Stimulated activated effector memory CD8-positive, alpha-beta T cell treated with anti-CD3 and anti-CD28 coated beads, Interleukin-12 subunit alpha, Interleukin-12 subunit beta, amount 100 ng/mL, for 72 hours (primary cell): ENCODE measurements around the gene EVC.

ENCODE experiments used
- ATAC-seq: fragments of 150-1000 bp; cut with Tn5 transposase; 2 replicates; pipeline ENCODE4 v1.10.0; 2021
- DNase-seq, 2 donors: peaks; one replicate each; pipeline ENCODE4 v3.0.0; 2021 to 2022; ENCODE audit warnings: low spot score in 2 of 2
- H3K27ac Mint-ChIP-seq: one replicate; pipeline ENCODE4 v1.8.0; 2022; ENCODE audit warnings: mild to moderate bottlenecking, mixed read lengths
- H3K36me3 Mint-ChIP-seq: one replicate; pipeline ENCODE4 v1.8.0; 2022; ENCODE audit warnings: mild to moderate bottlenecking, mixed read lengths
- H3K4me1 Mint-ChIP-seq: one replicate; pipeline ENCODE4 v1.8.0; 2022; ENCODE audit warnings: mixed read lengths
- H3K4me3 Mint-ChIP-seq: one replicate; pipeline ENCODE4 v1.8.0; 2022; ENCODE audit warnings: mild to moderate bottlenecking, mixed read lengths
- H3K9me3 Mint-ChIP-seq: one replicate; pipeline ENCODE4 v1.8.0; 2022; ENCODE audit warnings: mixed read lengths

EVC gene

GRCh38 chr4:5710961-5711478 lies at the start of gene EVC:
TSS of gene EVC (plus strand) at chr4:5711201. CDS start at chr4:5711381, 180 bp downstream.
- peaks cover 29% of the 10 kb centered on the region for H3K4me1 Mint-ChIP-seq
- no peak within 1 kb of the TSS for H3K27ac Mint-ChIP-seq

GRCh38 chr4:5661237-5661636 lies 49.8 kb upstream of the EVC start:
- H3K4me3 Mint-ChIP-seq: no peak overlapping the region
- no peaks in the 10 kb centered on the region for H3K9me3 Mint-ChIP-seq
- H3K27ac Mint-ChIP-seq: no peak overlapping the region
- no peak for DNase-seq
- ATAC-seq: no peak
- H3K4me1 Mint-ChIP-seq: no peaks in the 10 kb centered on the region
- H3K36me3 Mint-ChIP-seq: peaks cover 7% of the 10 kb centered on the region

More at GRCh38 chr4:5710961-5711478, at the start of gene EVC:
- Mint-ChIP-seq H3K36me3 (no peaks in the 10 kb centered on the region), H3K4me3 (peak within 1 kb of the TSS; percentile 65), H3K9me3 (peaks cover 14% of the 10 kb centered on the region)
- DNase-seq: peak in 1 of 2 donors; percentile 65
- ATAC-seq: peak; percentile 52

- DNase-seq: no peak
- Mint-ChIP-seq H3K9me3 (no peaks in the 10 kb centered on the region), H3K4me1 (no peaks in the 10 kb centered on the region), H3K4me3 (no peak overlapping the region), H3K36me3 (peaks cover 7% of the 10 kb centered on the region), H3K27ac (no peak overlapping the region)
- no peak for ATAC-seq
Measured at GRCh38 chr4:5662555-5662954, 48.4 kb upstream of the EVC start.

GRCh38 chr4:5664778-5665177 lies 46.2 kb upstream of the EVC start:
- no peak overlapping the region for H3K27ac Mint-ChIP-seq
- no peaks in the 10 kb centered on the region for H3K9me3 Mint-ChIP-seq
- peaks cover 7% of the 10 kb centered on the region for H3K36me3 Mint-ChIP-seq
- H3K4me1 Mint-ChIP-seq: no peaks in the 10 kb centered on the region
- ATAC-seq (no peak), DNase-seq (no peak)
- H3K4me3 Mint-ChIP-seq: no peak overlapping the region

- Mint-ChIP-seq H3K4me3 (no peak overlapping the region), H3K9me3 (no peaks in the 10 kb centered on the region), H3K27ac (no peak overlapping the region), H3K36me3 (peaks cover 7% of the 10 kb centered on the region), H3K4me1 (no peaks in the 10 kb centered on the region)
- ATAC-seq (no peak), DNase-seq (no peak)
Measured at GRCh38 chr4:5666741-5667140, 44.3 kb upstream of the EVC start.

- no peaks in the 10 kb centered on the region for H3K4me1 Mint-ChIP-seq
Measured at GRCh38 chr4:5676763-5677162, 34.2 kb upstream of the EVC start.

GRCh38 chr4:5678977-5679376 lies 32.0 kb upstream of the EVC start:
- DNase-seq (no peak), ATAC-seq (no peak)
- Mint-ChIP-seq H3K36me3 (no peaks in the 10 kb centered on the region), H3K4me1 (no peaks in the 10 kb centered on the region), H3K27ac (no peak overlapping the region), H3K9me3 (no peaks in the 10 kb centered on the region), H3K4me3 (no peak overlapping the region)

More at GRCh38 chr4:5676763-5677162, 34.2 kb upstream of the EVC start:
- H3K36me3 Mint-ChIP-seq: no peaks in the 10 kb centered on the region
- H3K4me3 Mint-ChIP-seq: no peak overlapping the region
- H3K27ac Mint-ChIP-seq: no peak overlapping the region
- no peak for ATAC-seq
- no peaks in the 10 kb centered on the region for H3K9me3 Mint-ChIP-seq
- no peak for DNase-seq

- DNase-seq (no peak), ATAC-seq (no peak)
- Mint-ChIP-seq H3K4me1 (no peaks in the 10 kb centered on the region), H3K27ac (no peak overlapping the region), H3K4me3 (no peak overlapping the region), H3K9me3 (no peaks in the 10 kb centered on the region), H3K36me3 (no peaks in the 10 kb centered on the region)
Measured at GRCh38 chr4:5683566-5683965, 27.4 kb upstream of the EVC start.

GRCh38 chr4:5685296-5685695 lies 25.7 kb upstream of the EVC start:
- no peak for DNase-seq
- Mint-ChIP-seq H3K9me3 (no peaks in the 10 kb centered on the region), H3K36me3 (no peaks in the 10 kb centered on the region), H3K4me1 (no peaks in the 10 kb centered on the region), H3K27ac (no peak overlapping the region), H3K4me3 (no peak overlapping the region)
- no peak for ATAC-seq

- H3K36me3 Mint-ChIP-seq: no peaks in the 10 kb centered on the region
- DNase-seq (no peak), ATAC-seq (no peak)
- H3K4me3 Mint-ChIP-seq: no peak overlapping the region
- no peaks in the 10 kb centered on the region for H3K9me3 Mint-ChIP-seq
- no peak overlapping the region for H3K27ac Mint-ChIP-seq
- no peaks in the 10 kb centered on the region for H3K4me1 Mint-ChIP-seq
Measured at GRCh38 chr4:5686338-5686737, 24.7 kb upstream of the EVC start.

- Mint-ChIP-seq H3K27ac (no peak overlapping the region), H3K4me3 (no peak overlapping the region), H3K4me1 (no peaks in the 10 kb centered on the region), H3K9me3 (no peaks in the 10 kb centered on the region), H3K36me3 (no peaks in the 10 kb centered on the region)
- DNase-seq: no peak
- ATAC-seq: no peak
Measured at GRCh38 chr4:5689065-5689464, 21.9 kb upstream of the EVC start.

GRCh38 chr4:5691491-5692132 lies 19.4 kb upstream of the EVC start:
- H3K4me3 Mint-ChIP-seq: no peak overlapping the region
- no peak overlapping the region for H3K27ac Mint-ChIP-seq
- H3K36me3 Mint-ChIP-seq: no peaks in the 10 kb centered on the region
- no peak for ATAC-seq
- no peak for DNase-seq
- H3K9me3 Mint-ChIP-seq: no peaks in the 10 kb centered on the region
- no peaks in the 10 kb centered on the region for H3K4me1 Mint-ChIP-seq

- Mint-ChIP-seq H3K4me3 (no peak overlapping the region), H3K27ac (no peak overlapping the region), H3K4me1 (no peaks in the 10 kb centered on the region), H3K36me3 (no peaks in the 10 kb centered on the region), H3K9me3 (no peaks in the 10 kb centered on the region)
- no peak for ATAC-seq
- DNase-seq: no peak
Measured at GRCh38 chr4:5693871-5694270, 17.1 kb upstream of the EVC start.

- Mint-ChIP-seq H3K27ac (no peak overlapping the region), H3K9me3 (no peaks in the 10 kb centered on the region), H3K4me3 (no peak overlapping the region), H3K4me1 (no peaks in the 10 kb centered on the region), H3K36me3 (no peaks in the 10 kb centered on the region)
- DNase-seq: no peak
- ATAC-seq: no peak
Measured at GRCh38 chr4:5696341-5696740, 14.7 kb upstream of the EVC start.

- DNase-seq (no peak), ATAC-seq (no peak)
- H3K4me3 Mint-ChIP-seq: no peak overlapping the region
- peaks cover 5% of the 10 kb centered on the region for H3K9me3 Mint-ChIP-seq
- H3K36me3 Mint-ChIP-seq: no peaks in the 10 kb centered on the region
- peaks cover 5% of the 10 kb centered on the region for H3K4me1 Mint-ChIP-seq
- no peak overlapping the region for H3K27ac Mint-ChIP-seq
Measured at GRCh38 chr4:5700459-5700858, 10.5 kb upstream of the EVC start.

- H3K36me3 Mint-ChIP-seq: no peaks in the 10 kb centered on the region
- H3K4me3 Mint-ChIP-seq: no peak overlapping the region
- peaks cover 10% of the 10 kb centered on the region for H3K4me1 Mint-ChIP-seq
- no peak overlapping the region for H3K27ac Mint-ChIP-seq
- H3K9me3 Mint-ChIP-seq: peaks cover 5% of the 10 kb centered on the region
- DNase-seq (no peak), ATAC-seq (no peak)
Measured at GRCh38 chr4:5701971-5702370, 9.0 kb upstream of the EVC start.
